ENCODE data around the gene HORMAD2.

DNA sequence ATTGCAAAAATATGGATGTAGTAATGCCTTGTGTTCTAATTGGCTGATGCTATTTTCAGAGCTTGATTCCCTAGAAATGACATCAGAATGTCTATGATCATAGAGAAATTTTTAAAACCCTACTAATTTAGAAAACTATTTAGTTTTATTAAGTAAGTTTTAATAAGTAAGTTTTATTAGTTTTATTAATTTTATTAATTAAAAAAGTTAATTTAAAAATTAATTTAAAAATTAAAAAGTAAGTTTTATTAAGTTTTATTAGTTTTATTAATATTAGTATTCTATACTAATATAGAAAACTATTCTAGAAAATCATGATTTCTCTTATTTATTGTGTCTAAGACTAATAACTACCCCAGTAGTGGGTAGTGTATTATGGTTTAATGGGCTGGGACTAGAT, 8.2 kb downstream of the HORMAD2 start:
- TF ChIP-seq, protein P1, sequence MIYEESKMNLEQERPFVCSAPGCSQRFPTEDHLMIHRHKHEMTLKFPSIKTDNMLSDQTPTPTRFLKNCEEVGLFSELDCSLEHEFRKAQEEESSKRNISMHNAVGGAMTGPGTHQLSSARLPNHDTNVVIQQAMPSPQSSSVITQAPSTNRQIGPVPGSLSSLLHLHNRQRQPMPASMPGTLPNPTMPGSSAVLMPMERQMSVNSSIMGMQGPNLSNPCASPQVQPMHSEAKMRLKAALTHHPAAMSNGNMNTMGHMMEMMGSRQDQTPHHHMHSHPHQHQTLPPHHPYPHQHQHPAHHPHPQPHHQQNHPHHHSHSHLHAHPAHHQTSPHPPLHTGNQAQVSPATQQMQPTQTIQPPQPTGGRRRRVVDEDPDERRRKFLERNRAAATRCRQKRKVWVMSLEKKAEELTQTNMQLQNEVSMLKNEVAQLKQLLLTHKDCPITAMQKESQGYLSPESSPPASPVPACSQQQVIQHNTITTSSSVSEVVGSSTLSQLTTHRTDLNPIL (CRISPR knock-in tag; IDR thresholded peaks at IDR 0.05; ENCODE audit: low read depth) = no peak
- TF ChIP-seq, protein P2, sequence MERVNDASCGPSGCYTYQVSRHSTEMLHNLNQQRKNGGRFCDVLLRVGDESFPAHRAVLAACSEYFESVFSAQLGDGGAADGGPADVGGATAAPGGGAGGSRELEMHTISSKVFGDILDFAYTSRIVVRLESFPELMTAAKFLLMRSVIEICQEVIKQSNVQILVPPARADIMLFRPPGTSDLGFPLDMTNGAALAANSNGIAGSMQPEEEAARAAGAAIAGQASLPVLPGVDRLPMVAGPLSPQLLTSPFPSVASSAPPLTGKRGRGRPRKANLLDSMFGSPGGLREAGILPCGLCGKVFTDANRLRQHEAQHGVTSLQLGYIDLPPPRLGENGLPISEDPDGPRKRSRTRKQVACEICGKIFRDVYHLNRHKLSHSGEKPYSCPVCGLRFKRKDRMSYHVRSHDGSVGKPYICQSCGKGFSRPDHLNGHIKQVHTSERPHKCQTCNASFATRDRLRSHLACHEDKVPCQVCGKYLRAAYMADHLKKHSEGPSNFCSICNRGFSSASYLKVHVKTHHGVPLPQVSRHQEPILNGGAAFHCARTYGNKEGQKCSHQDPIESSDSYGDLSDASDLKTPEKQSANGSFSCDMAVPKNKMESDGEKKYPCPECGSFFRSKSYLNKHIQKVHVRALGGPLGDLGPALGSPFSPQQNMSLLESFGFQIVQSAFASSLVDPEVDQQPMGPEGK (CRISPR knock-in tag; IDR thresholded peaks at IDR 0.05; ENCODE audit: borderline replicate concordance) = no peak
- TF ChIP-seq ZNF8 (CRISPR knock-in tag; IDR thresholded peaks at IDR 0.05) = no peak
